ENCODE data around the gene WFDC12.

The WFDC12 gene

GRCh38 chr20:45114465-45115385 is 9.5 kb downstream of the WFDC12 start, which contains the start of gene WFDC5:
Gene WFDC5 (minus strand): TSS chr20:45115174. CDS start chr20:45115083, 91 bp downstream.
- no peak for DNase-seq

GRCh38 chr20:45113865-45114264 is 10.4 kb downstream of the WFDC12 start:
- no peak for DNase-seq

- DNase-seq = no peak
Observed at GRCh38 chr20:45112754-45113153, 11.5 kb downstream of the WFDC12 start.

GRCh38 chr20:45111799-45112471 is 12.3 kb downstream of the WFDC12 start:
- no peak for DNase-seq

GRCh38 chr20:45111285-45111684 is 13.0 kb downstream of the WFDC12 start:
- no peak for DNase-seq

GRCh38 chr20:45110301-45110700 is 14.0 kb downstream of the WFDC12 start:
- DNase-seq = no peak

GRCh38 chr20:45109634-45110033 is 14.6 kb downstream of the WFDC12 start:
- no peak for DNase-seq

GRCh38 chr20:45105317-45105716 is 18.9 kb downstream of the WFDC12 start:
- DNase-seq = no peak

- no peak for DNase-seq
Observed at GRCh38 chr20:45104786-45105185, 19.5 kb downstream of the WFDC12 start.

GRCh38 chr20:45103072-45103471 is 21.2 kb downstream of the WFDC12 start:
- DNase-seq = no peak

GRCh38 chr20:45101333-45101850 is 22.9 kb downstream of the WFDC12 start:
- DNase-seq = no peak

GRCh38 chr20:45100563-45101245 is 23.6 kb downstream of the WFDC12 start, which contains the start of gene KCNS1:
Gene KCNS1 (minus strand): TSS chr20:45101127. CDS start chr20:45099236, 1,891 bp downstream.
- DNase-seq = peak; percentile 25

- peak; percentile 78 for DNase-seq
Observed at GRCh38 chr20:45098103-45098773, 26.0 kb downstream of the WFDC12 start.

- DNase-seq = no peak
Observed at GRCh38 chr20:45097485-45098102, 26.7 kb downstream of the WFDC12 start.

- DNase-seq = no peak
Observed at GRCh38 chr20:45096781-45097180, 27.5 kb downstream of the WFDC12 start.

- DNase-seq = peak; percentile 19
Observed at GRCh38 chr20:45095805-45096238, 28.4 kb downstream of the WFDC12 start.

GRCh38 chr20:45094864-45095574 is 29.2 kb downstream of the WFDC12 start:
- no peak for DNase-seq

GRCh38 chr20:45094201-45094600 is 30.1 kb downstream of the WFDC12 start:
- DNase-seq = no peak

GRCh38 chr20:45092898-45093297 is 31.4 kb downstream of the WFDC12 start:
- DNase-seq = no peak

- DNase-seq = no peak
Observed at GRCh38 chr20:45091366-45091765, 32.9 kb downstream of the WFDC12 start.

GRCh38 chr20:45090481-45090880 is 33.8 kb downstream of the WFDC12 start:
- no peak for DNase-seq

All from right kidney (tissue), 1 donor.